OCI-LY3 (cell line): ENCODE data around the gene CISD3.

Experiments
- H2AFZ ChIP-seq: fragments of 200-600, 300-600 bp; shearing (Covaris generic); 2 replicates; pipeline ENCODE4 v1.6.0; 2014; ENCODE audit warnings: antibody characterized with exemption, low read depth, low read length
- H3K27ac ChIP-seq: fragments of 200-600, 300-600 bp; sonication (generic); 2 replicates; pipeline ENCODE4 v1.5.1; 2014; ENCODE audit warnings: mild to moderate bottlenecking, low read length, moderate library complexity, mixed read lengths
- H3K27me3 ChIP-seq: fragments of 200-600, 300-600 bp; sonication (generic); 2 replicates; pipeline ENCODE4 v1.6.1; 2014; ENCODE audit warnings: low read depth, low read length, mixed read lengths
- H3K36me3 ChIP-seq: fragments of 200-600, 300-600 bp; sonication (generic); replicated peaks from 2 replicates; pipeline ENCODE3; 2014; ENCODE audit warnings: low read depth, low read length, mixed read lengths
- H3K4me1 ChIP-seq: fragments of 300-600, 200-600 bp; sonication (generic); 2 replicates; pipeline ENCODE4 v1.6.1; 2014; ENCODE audit warnings: low read length, mixed read lengths
- H3K4me2 ChIP-seq: fragments of 200-600, 300-600 bp; sonication (generic); 2 replicates; pipeline ENCODE4 v1.6.1; 2014; ENCODE audit warnings: low read length, mixed read lengths
- H3K4me3 ChIP-seq: fragments of 300-600, 200-600 bp; sonication (generic); 2 replicates; pipeline ENCODE4 v1.5.1; 2014; ENCODE audit warnings: antibody characterized with exemption, mild to moderate bottlenecking, low read length, moderate library complexity
- H3K79me2 ChIP-seq: fragments of 300-600, 200-600 bp; shearing (Covaris generic); 2 replicates; pipeline ENCODE4 v1.6.1; 2014; ENCODE audit warnings: mild to moderate bottlenecking, low read length, mixed read lengths
- H3K9ac ChIP-seq: fragments of 300-600, 200-600 bp; shearing (Covaris generic); 2 replicates; pipeline ENCODE4 v1.6.0; 2014; ENCODE audit warnings: mild to moderate bottlenecking, low read length, moderate library complexity
- H3K9me3 ChIP-seq: fragments of 200-600, 300-600 bp; shearing (Covaris generic); 2 replicates; pipeline ENCODE4 v1.6.1; 2014; ENCODE audit warnings: low read length, mixed read lengths; ENCODE audit not compliant: insufficient read depth
- H4K20me1 ChIP-seq: fragments of 200-600, 300-600 bp; sonication (generic); 2 replicates; pipeline ENCODE4 v1.6.1; 2016; ENCODE audit warnings: low read length, mixed read lengths; ENCODE audit not compliant: insufficient read depth
- EZH2phosphoT487 ChIP-seq: fragments of 200-600 bp; shearing (Covaris generic); IDR thresholded peaks from 2 replicates; pipeline ENCODE4 v1.6.1; 2018; ENCODE audit warnings: antibody characterized with exemption, mixed run types, low read depth
- TF ChIP-seq, protein P1 (sequence below): fragments of 200-600, 300-600 bp; sonication (generic); IDR thresholded peaks from 2 replicates; pipeline ENCODE4 v1.5.1; 2014; ENCODE audit warnings: antibody characterized with exemption, low read length, low read depth

CISD3 gene

DNA sequence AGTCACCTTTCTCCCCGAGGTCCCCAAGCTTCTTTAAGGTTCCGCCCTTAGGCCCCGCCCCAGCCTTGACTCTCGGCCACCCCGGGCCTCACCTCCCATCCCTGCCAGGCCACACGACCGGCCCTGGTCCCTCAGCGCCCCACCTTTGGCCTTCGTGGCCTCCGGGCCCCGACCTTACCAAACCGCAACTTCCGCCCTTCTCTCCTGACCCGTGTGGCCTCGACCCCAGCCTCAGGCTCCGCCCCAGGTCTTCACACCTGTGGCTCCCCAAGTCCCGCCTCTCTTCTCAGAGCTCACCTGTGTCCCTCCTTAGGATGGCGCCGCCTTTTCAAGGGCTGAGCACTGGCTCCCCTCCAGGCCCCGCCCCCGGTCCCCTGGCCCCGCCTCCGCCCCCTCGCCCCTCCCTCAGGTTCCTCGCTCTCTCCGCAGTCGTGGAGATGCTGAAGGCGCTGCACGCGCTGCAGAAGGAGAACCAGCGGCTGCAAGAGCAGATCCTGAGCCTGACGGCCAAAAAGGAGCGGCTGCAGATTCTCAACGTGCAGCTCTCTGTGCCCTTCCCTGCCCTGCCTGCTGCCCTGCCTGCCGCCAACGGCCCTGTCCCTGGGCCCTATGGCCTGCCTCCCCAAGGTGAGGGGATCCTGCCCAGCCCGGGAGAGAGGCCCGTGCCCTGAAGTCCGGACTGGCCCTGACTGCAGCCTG is 10.0 kb upstream of the CISD3 start:
- Histone ChIP-seq H2AFZ (no peak overlapping the region), H3K27me3 (no peaks in the 10 kb centered on the region), H3K36me3 (peaks cover 63% of the 10 kb centered on the region), H3K9me3 (no peaks in the 10 kb centered on the region), H4K20me1 (no peaks in the 10 kb centered on the region), H3K9ac (no peak overlapping the region), H3K4me3 (no peak overlapping the region), H3K4me2 (no peak overlapping the region), H3K27ac (no peak overlapping the region), H3K4me1 (peaks cover 9% of the 10 kb centered on the region), H3K79me2 (no peaks in the 10 kb centered on the region)
- TF ChIP-seq, protein P1, sequence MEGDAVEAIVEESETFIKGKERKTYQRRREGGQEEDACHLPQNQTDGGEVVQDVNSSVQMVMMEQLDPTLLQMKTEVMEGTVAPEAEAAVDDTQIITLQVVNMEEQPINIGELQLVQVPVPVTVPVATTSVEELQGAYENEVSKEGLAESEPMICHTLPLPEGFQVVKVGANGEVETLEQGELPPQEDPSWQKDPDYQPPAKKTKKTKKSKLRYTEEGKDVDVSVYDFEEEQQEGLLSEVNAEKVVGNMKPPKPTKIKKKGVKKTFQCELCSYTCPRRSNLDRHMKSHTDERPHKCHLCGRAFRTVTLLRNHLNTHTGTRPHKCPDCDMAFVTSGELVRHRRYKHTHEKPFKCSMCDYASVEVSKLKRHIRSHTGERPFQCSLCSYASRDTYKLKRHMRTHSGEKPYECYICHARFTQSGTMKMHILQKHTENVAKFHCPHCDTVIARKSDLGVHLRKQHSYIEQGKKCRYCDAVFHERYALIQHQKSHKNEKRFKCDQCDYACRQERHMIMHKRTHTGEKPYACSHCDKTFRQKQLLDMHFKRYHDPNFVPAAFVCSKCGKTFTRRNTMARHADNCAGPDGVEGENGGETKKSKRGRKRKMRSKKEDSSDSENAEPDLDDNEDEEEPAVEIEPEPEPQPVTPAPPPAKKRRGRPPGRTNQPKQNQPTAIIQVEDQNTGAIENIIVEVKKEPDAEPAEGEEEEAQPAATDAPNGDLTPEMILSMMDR = no peak
- no peak for TF ChIP-seq EZH2phosphoT487

DNA sequence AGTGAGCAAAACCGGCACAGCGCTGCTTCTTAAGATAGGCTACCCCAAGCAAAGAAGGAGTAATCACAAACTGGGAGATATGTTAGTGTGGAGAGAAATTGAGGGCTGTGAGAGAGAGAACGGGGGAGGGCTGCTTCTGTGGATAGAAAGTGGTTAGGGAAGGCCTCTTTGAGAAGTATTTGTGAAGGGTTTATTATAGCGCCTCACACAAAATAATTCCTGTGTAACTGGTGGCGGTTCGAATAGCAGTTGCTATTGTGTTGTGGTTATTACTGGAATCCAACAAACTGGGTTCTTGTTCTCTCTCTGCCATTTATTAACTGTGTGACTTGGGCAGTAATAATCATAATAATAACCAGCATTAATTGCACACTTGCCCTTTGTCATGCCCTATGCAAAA is 9.2 kb upstream of the CISD3 start:
- H3K27ac ChIP-seq = no peak overlapping the region
- peaks cover under 1% of the 10 kb centered on the region; the same call in 1 of the 2 replicates for H3K4me1 ChIP-seq
- no peak overlapping the region for H3K4me3 ChIP-seq
- peaks cover 56% of the 10 kb centered on the region for H3K36me3 ChIP-seq
- no peaks in the 10 kb centered on the region for H3K79me2 ChIP-seq
- H3K9ac ChIP-seq = no peak overlapping the region
- H3K4me2 ChIP-seq = no peak overlapping the region
- H4K20me1 ChIP-seq = no peaks in the 10 kb centered on the region
- no peaks in the 10 kb centered on the region for H3K9me3 ChIP-seq
- no peak for TF ChIP-seq EZH2phosphoT487
- TF ChIP-seq, protein P1 = no peak
- H2AFZ ChIP-seq = no peak overlapping the region
- H3K27me3 ChIP-seq = no peaks in the 10 kb centered on the region

DNA sequence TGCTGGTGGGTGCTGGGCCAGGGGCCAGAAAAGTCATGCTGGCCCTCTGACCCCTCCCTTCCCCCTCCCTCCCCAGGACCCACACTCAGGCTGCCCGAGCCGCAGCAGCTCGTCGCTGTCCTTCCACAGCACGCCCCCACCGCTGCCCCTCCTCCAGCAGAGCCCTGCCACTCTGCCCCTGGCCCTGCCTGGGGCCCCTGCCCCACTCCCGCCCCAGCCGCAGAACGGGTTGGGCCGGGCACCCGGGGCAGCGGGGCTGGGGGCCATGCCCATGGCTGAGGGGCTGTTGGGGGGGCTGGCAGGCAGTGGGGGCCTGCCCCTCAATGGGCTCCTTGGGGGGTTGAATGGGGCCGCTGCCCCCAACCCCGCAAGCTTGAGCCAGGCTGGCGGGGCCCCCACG is 8.3 kb upstream of the CISD3 start:
- Histone ChIP-seq H3K4me2 (no peak overlapping the region), H3K36me3 (peaks cover 48% of the 10 kb centered on the region), H3K9me3 (no peaks in the 10 kb centered on the region), H3K27ac (no peak overlapping the region), H3K4me1 (no peaks in the 10 kb centered on the region), H2AFZ (no peak overlapping the region), H4K20me1 (no peaks in the 10 kb centered on the region), H3K9ac (no peak overlapping the region), H3K4me3 (no peak overlapping the region), H3K27me3 (no peaks in the 10 kb centered on the region), H3K79me2 (no peaks in the 10 kb centered on the region)
- TF ChIP-seq EZH2phosphoT487 = no peak
- TF ChIP-seq, protein P1 = no peak

DNA sequence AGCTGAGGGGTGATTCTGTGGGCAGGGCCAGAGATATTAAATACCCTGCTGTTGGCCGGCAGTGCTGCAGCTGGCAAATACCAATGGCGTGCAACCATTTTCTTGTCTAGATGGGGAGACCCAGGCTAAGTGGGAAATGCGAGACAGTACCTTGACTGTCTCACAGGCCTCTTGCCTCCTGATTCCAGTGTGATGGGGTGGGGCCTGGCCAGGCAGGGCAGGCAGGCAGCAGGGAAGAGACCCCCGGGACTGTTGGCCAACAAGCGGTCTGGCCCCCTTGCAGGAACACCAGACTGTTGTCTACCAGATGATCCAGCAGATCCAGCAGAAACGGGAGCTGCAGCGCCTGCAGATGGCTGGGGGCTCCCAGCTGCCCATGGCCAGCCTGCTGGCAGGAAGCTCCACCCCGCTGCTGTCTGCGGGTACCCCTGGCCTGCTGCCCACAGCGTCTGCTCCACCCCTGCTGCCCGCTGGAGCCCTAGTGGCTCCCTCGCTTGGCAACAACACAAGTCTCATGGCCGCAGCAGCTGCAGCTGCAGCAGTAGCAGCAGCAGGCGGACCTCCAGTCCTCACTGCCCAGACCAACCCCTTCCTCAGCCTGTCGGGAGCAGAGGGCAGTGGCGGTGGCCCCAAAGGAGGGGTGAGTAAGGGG is 5.7 kb upstream of the CISD3 start:
- Histone ChIP-seq H3K79me2 (no peaks in the 10 kb centered on the region), H3K9me3 (no peaks in the 10 kb centered on the region), H3K4me3 (no peak overlapping the region), H3K4me2 (no peak overlapping the region), H3K9ac (no peak overlapping the region), H3K27ac (no peak overlapping the region), H4K20me1 (no peaks in the 10 kb centered on the region), H3K36me3 (peaks cover 31% of the 10 kb centered on the region), H3K4me1 (peaks cover 10% of the 10 kb centered on the region), H2AFZ (no peak overlapping the region), H3K27me3 (no peaks in the 10 kb centered on the region)
- TF ChIP-seq, protein P1 = no peak
- TF ChIP-seq EZH2phosphoT487 = no peak
